GM23338 (cell line): Measurements from ENCODE around the gene KRIT1.

ENCODE experiments used
- CTCF ChIP-seq, 2 experiments: fragments of 200-600 bp in 1 of 2; sonication (generic) in 1 of 2; conservative IDR thresholded peaks; 2 replicates each; pipeline versions ENCODE4 v1.5.1 to v1.6.1; 2016 to 2017; ENCODE audit warnings: antibody characterized with exemption in 2 of 2, low read depth in 2 of 2, mild to moderate bottlenecking in 2 of 2, moderate library complexity in 1 of 2
- POLR2AphosphoS5 ChIP-seq: IDR thresholded peaks from 2 replicates; pipeline ENCODE4 v1.6.1; 2016; ENCODE audit warnings: antibody characterized with exemption, low read depth
- REST ChIP-seq: IDR thresholded peaks from one replicate; pipeline ENCODE4 v1.6.1; 2018; ENCODE audit warnings: antibody characterized with exemption; ENCODE audit not compliant: unreplicated experiment

GRCh38 chr7:92245487-92246359, at the start of gene KRIT1, which contains the start of gene ANKIB1:
- TF ChIP-seq CTCF (conservative IDR thresholded peaks at IDR 0.05; ENCODE audit: low read depth in 2 of 2): 0 out of 4 replicates have a peak, but pooled peaks of 1 of the 2 experiments have one; percentile 1
- peak; percentile 87 for TF ChIP-seq POLR2AphosphoS5
- no peak for TF ChIP-seq REST
